SK-N-SH (cell line): ENCODE results near the gene PHACTR4. TPM values are rescaled to one million over a fixed set of nuclear protein-coding genes. Genes with fewer than 3 reads are reported as not detected.
"Not testable (repeated sequence)": the region's sequence is repeated elsewhere in the genome, so short reads cannot be mapped to it uniquely, and the experiment has no call there.

Experiments used
- CTCF ChIA-PET: fragments of 300-600, 350-600 bp; formaldehyde crosslinking; extraction: SDS; loops from one replicate; lab custom pipeline; 2021; lab: Yijun Ruan, JAX
- POLR2A ChIA-PET: fragments of 350-600 bp; sonication (Branson Sonifier 250); formaldehyde crosslinking; extraction: SDS; loops from one replicate; lab custom pipeline; 2020; ENCODE audit warnings: antibody characterized with exemption, inconsistent platforms; lab: Yijun Ruan, JAX
- DNase-seq: peaks from one replicate; pipeline ENCODE4 v3.0.0; 2012
- H2AFZ ChIP-seq: fragments of 200-600 bp; sonication (generic); 2 replicates; pipeline ENCODE4 v1.8.1; 2016; ENCODE audit warnings: antibody characterized with exemption, mild to moderate bottlenecking, low read depth
- H3F3A ChIP-seq: fragments of 200-600 bp; sonication (generic); replicated peaks from 2 replicates; pipeline ENCODE3; 2016; ENCODE audit warnings: antibody characterized with exemption, mild to moderate bottlenecking; ENCODE audit not compliant: insufficient read depth
- H3K27ac ChIP-seq, 2 experiments: fragments of 200-500 bp in 1 of 2; fragments of 200-600 bp in 1 of 2; sonication (Bioruptor generic) in 1 of 2; sonication (generic), shearing (Covaris generic) in 1 of 2; 2 replicates each; pipeline versions ENCODE4 v1.5.1 to v1.6.1; 2014 to 2016; ENCODE audit warnings: low read depth in 2 of 2, inconsistent platforms in 1 of 2, low read length in 1 of 2, mild to moderate bottlenecking in 1 of 2, mixed read lengths in 1 of 2
- H3K27me3 ChIP-seq: fragments of 200-600 bp; sonication (generic), shearing (Covaris generic); 2 replicates; pipeline ENCODE4 v1.6.1; 2016; ENCODE audit warnings: mixed run types; ENCODE audit not compliant: insufficient read depth
- H3K36me3 ChIP-seq, 2 experiments: fragments of 200-500 bp in 1 of 2; fragments of 200-600 bp in 1 of 2; sonication (Bioruptor generic) in 1 of 2; sonication (generic) in 1 of 2; replicated peaks in 1 of 2; 2 replicates each; pipeline versions ENCODE3 to v1.5.1; 2014 to 2016; ENCODE audit warnings: low read length in 1 of 2, mild to moderate bottlenecking in 1 of 2; ENCODE audit not compliant: insufficient read depth in 2 of 2, control insufficient read depth in 1 of 2
- H3K4me1 ChIP-seq, 2 experiments: fragments of 200-500 bp in 1 of 2; fragments of 200-600 bp in 1 of 2; sonication (Bioruptor generic) in 1 of 2; sonication (generic), shearing (Covaris generic) in 1 of 2; 2 replicates each; pipeline versions ENCODE4 v1.5.1 to v1.6.1; 2014 to 2016; ENCODE audit warnings: low read depth in 1 of 2, low read length in 1 of 2, mixed run types in 1 of 2; ENCODE audit not compliant: insufficient read depth in 2 of 2, control insufficient read depth in 1 of 2
- H3K4me2 ChIP-seq: fragments of 200-600 bp; sonication (generic), shearing (Covaris generic); 2 replicates; pipeline ENCODE4 v1.6.1; 2017; ENCODE audit warnings: mixed run types
- H3K4me3 ChIP-seq, 2 experiments: fragments of 200-500 bp in 1 of 2; fragments of 200-600 bp in 1 of 2; sonication (Bioruptor generic) in 1 of 2; sonication (generic), shearing (Covaris generic) in 1 of 2; 2 replicates each; pipeline versions ENCODE4 v1.5.1 to v1.8.1; 2014 to 2016; ENCODE audit warnings: low read depth in 2 of 2, inconsistent platforms in 1 of 2, low read length in 1 of 2, mild to moderate bottlenecking in 1 of 2, mixed read lengths in 1 of 2, moderate library complexity in 1 of 2
- H3K79me2 ChIP-seq: fragments of 200-600 bp; sonication (generic); 2 replicates; pipeline ENCODE4 v1.8.1; 2017; ENCODE audit warnings: mild to moderate bottlenecking; ENCODE audit not compliant: insufficient read depth
- H3K9ac ChIP-seq: fragments of 200-600 bp; sonication (generic); 2 replicates; pipeline ENCODE4 v1.6.1; 2017; ENCODE audit warnings: mixed run types
- H3K9me2 ChIP-seq: fragments of 200-600 bp; sonication (generic); 2 replicates; pipeline ENCODE4 v1.6.1; 2017; ENCODE audit warnings: mixed run types
- H3K9me3 ChIP-seq: fragments of 200-600 bp; sonication (generic); 2 replicates; pipeline ENCODE4 v1.6.1; 2017; ENCODE audit warnings: mixed run types, mild to moderate bottlenecking, moderate library complexity
- H4K20me1 ChIP-seq: fragments of 200-600 bp; sonication (generic); 2 replicates; pipeline ENCODE4 v1.6.1; 2017; ENCODE audit warnings: mild to moderate bottlenecking, mixed run types; ENCODE audit not compliant: insufficient read depth
- CHD2 ChIP-seq: fragments of 150-350 bp; IDR thresholded peaks from 2 replicates; pipeline ENCODE4 v1.6.1; 2018; ENCODE audit warnings: low read length; ENCODE audit not compliant: partially characterized antibody
- ELF1 ChIP-seq: IDR thresholded peaks from 2 replicates; pipeline ENCODE4 v1.4.0; 2012
- EZH2phosphoT487 ChIP-seq: fragments of 200-600 bp; sonication (generic); IDR thresholded peaks from 2 replicates; pipeline ENCODE4 v1.6.1; 2017; ENCODE audit warnings: low read depth, mixed run types, mild to moderate bottlenecking, antibody characterized with exemption, moderate library complexity, borderline replicate concordance
- FOXJ3 ChIP-seq: sonication (generic); formaldehyde crosslinking; IDR thresholded peaks from 2 replicates; pipeline ENCODE4 v1.5.1; 2020; ENCODE audit warnings: mild to moderate bottlenecking, missing genetic modification reagents
- FOXM1 ChIP-seq: IDR thresholded peaks from 2 replicates; pipeline ENCODE4 v1.4.0; 2012; ENCODE audit warnings: low read depth, mild to moderate bottlenecking
- GATA2 ChIP-seq: sonication (generic); formaldehyde crosslinking; IDR thresholded peaks from 2 replicates; pipeline ENCODE4 v1.5.0; 2020; ENCODE audit warnings: mild to moderate bottlenecking, missing genetic modification reagents
- IRF3 ChIP-seq: fragments of 150-350 bp; IDR thresholded peaks from 2 replicates; pipeline ENCODE4 v1.6.1; 2016; ENCODE audit warnings: mild to moderate bottlenecking, low read depth, low read length
- JUND ChIP-seq: IDR thresholded peaks from 2 replicates; pipeline ENCODE4 v1.4.0; 2012
- MEF2A ChIP-seq: IDR thresholded peaks from 2 replicates; pipeline ENCODE4 v1.4.0; 2012; ENCODE audit warnings: low read depth, borderline replicate concordance
- NFIC ChIP-seq: IDR thresholded peaks from 2 replicates; pipeline ENCODE4 v1.4.0; 2012; ENCODE audit warnings: borderline replicate concordance
- RCOR1 ChIP-seq: fragments of 150-350 bp; IDR thresholded peaks from 2 replicates; pipeline ENCODE4 v1.6.1; 2017; ENCODE audit warnings: antibody characterized with exemption, low read length
- RXRA ChIP-seq: IDR thresholded peaks from 2 replicates; pipeline ENCODE4 v1.4.0; 2012; ENCODE audit warnings: low read depth, mild to moderate bottlenecking, borderline replicate concordance
- SIN3A ChIP-seq: IDR thresholded peaks from 2 replicates; pipeline ENCODE4 v1.6.1; 2012; ENCODE audit warnings: low read depth, mild to moderate bottlenecking, low read length, moderate library complexity, borderline replicate concordance
- SMC3 ChIP-seq: IDR thresholded peaks from 2 replicates; pipeline ENCODE4 v1.6.1; 2012; ENCODE audit warnings: low read depth, low read length, improper control_type of control experiment
- TAF1 ChIP-seq: IDR thresholded peaks from 2 replicates; pipeline ENCODE4 v1.6.1; 2012; ENCODE audit warnings: low read depth, mild to moderate bottlenecking, low read length, moderate library complexity, borderline replicate concordance
- TCF12 ChIP-seq: IDR thresholded peaks from 2 replicates; pipeline ENCODE4 v1.4.0; 2012
- TEAD4 ChIP-seq: IDR thresholded peaks from 2 replicates; pipeline ENCODE4 v1.4.0; 2012; ENCODE audit warnings: mild to moderate bottlenecking, borderline replicate concordance; ENCODE audit not compliant: insufficient read depth
- USF1 ChIP-seq: IDR thresholded peaks from 2 replicates; pipeline ENCODE4 v1.4.0; 2012; ENCODE audit warnings: low read depth, borderline replicate concordance
- YY1 ChIP-seq: IDR thresholded peaks from 2 replicates; pipeline ENCODE4 v1.4.0; 2012; ENCODE audit warnings: low read depth, mild to moderate bottlenecking
- WGBS: methylation state at CpG from one replicate; pipeline ENCODE4 v1.1.6; 2017; ENCODE audit warnings: low lambda C conversion rate; 5-methylcytosine and 5-hydroxymethylcytosine counted together
- polyA plus RNA-seq, 3 experiments: library from polyadenylated mRNA; depleted of rRNA; stranded (reverse); fragments of >200 nt; gene quantifications; 2 replicates each; pipeline ENCODE4 v1.2.3, GENCODE V29; 2012
- TF ChIP-seq, protein P1 (sequence below): IDR thresholded peaks from 2 replicates; pipeline ENCODE4 v1.4.0; 2012; ENCODE audit warnings: low read depth, borderline replicate concordance
- TF ChIP-seq, protein P2 (sequence below): IDR thresholded peaks from 2 replicates; pipeline ENCODE4 v1.4.0; 2012; ENCODE audit warnings: low read depth

Gene PHACTR4
- polyA plus RNA-seq, 1 of the 3 experiments (the other 2 are of a cell fraction): 9.8 TPM

GRCh38 chr1:28326984-28327383, 42.6 kb upstream of the PHACTR4 start (continued):
- TF ChIP-seq TEAD4: no peak
- TF ChIP-seq FOXM1: no peak
- no peak for TF ChIP-seq SIN3A
- TF ChIP-seq TCF12: no peak
- no peak for TF ChIP-seq SMC3
- TF ChIP-seq IRF3: no peak
- no peak for TF ChIP-seq YY1
- TF ChIP-seq, protein P1, sequence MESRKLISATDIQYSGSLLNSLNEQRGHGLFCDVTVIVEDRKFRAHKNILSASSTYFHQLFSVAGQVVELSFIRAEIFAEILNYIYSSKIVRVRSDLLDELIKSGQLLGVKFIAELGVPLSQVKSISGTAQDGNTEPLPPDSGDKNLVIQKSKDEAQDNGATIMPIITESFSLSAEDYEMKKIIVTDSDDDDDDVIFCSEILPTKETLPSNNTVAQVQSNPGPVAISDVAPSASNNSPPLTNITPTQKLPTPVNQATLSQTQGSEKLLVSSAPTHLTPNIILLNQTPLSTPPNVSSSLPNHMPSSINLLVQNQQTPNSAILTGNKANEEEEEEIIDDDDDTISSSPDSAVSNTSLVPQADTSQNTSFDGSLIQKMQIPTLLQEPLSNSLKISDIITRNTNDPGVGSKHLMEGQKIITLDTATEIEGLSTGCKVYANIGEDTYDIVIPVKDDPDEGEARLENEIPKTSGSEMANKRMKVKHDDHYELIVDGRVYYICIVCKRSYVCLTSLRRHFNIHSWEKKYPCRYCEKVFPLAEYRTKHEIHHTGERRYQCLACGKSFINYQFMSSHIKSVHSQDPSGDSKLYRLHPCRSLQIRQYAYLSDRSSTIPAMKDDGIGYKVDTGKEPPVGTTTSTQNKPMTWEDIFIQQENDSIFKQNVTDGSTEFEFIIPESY: no peak

GRCh38 chr1:28327431-28327830, 42.1 kb upstream of the PHACTR4 start:
- Histone ChIP-seq H3K36me3 (peaks cover 6 to 13% of the 10 kb centered on the region in 2 experiments), H3K79me2 (peaks cover 19% of the 10 kb centered on the region; the same call in 1 of the 2 replicates), H3F3A (peaks cover 11% of the 10 kb centered on the region)
- H3K9me3 ChIP-seq, H4K20me1 ChIP-seq, H3K4me3 ChIP-seq, H3K9ac ChIP-seq, H3K27me3 ChIP-seq, H3K9me2 ChIP-seq, H3K4me2 ChIP-seq, H2AFZ ChIP-seq, H3K4me1 ChIP-seq, H3K27ac ChIP-seq, DNase-seq: not testable (repeated sequence)
- CTCF ChIA-PET: interaction anchor here (0.6 to 2.0 kb wide), 4 partner anchors 32 to 756 kb away, joined by 3 to 5 read pairs (median 4); no protein-coding TSS in a partner anchor
- POLR2A ChIA-PET: interaction anchor here (0.6 to 0.9 kb wide), 2 partner anchors 58 to 79 kb away, joined by 3 to 5 read pairs; no protein-coding TSS in a partner anchor
- WGBS: 97% methylated on average over 11 of the region's 11 CpGs

- H3K9me3 ChIP-seq: no peaks in the 10 kb centered on the region
- peaks cover 13 to 19% of the 10 kb centered on the region in 2 experiments for H3K36me3 ChIP-seq
- H3K4me1 ChIP-seq: peaks cover 9% of the 10 kb centered on the region in 2 experiments; a peak in 2 of 4 replicates
- peaks cover 19% of the 10 kb centered on the region; the same call in 1 of the 2 replicates for H3K79me2 ChIP-seq
- WGBS: 86% methylated on average over 16 of the region's 16 CpGs
- H3K9ac ChIP-seq: peak overlapping the region; percentile 98
- H3K27me3 ChIP-seq: no peaks in the 10 kb centered on the region
- H2AFZ ChIP-seq: peak overlapping the region; percentile 99
- peak overlapping the region; percentile 97 for H3K4me2 ChIP-seq
- peak overlapping the region in 1 of 2 experiments; percentile 93; a peak in 2 of 4 replicates for H3K27ac ChIP-seq
- ChIA-PET CTCF (interaction anchor here (1.1 to 2.4 kb wide), 6 partner anchors 13 to 91 kb away, joined by 3 to 13 read pairs (median 5); no protein-coding TSS in a partner anchor), POLR2A (interaction anchor here (0.5 to 2.1 kb wide), 15 partner anchors 13 to 320 kb away, joined by 3 to 12 read pairs (median 3); partner anchors contain the start of genes ATP5IF1, PHACTR4, RNU11 and SESN2)
- no peak for DNase-seq
- H3K9me2 ChIP-seq: no peaks in the 10 kb centered on the region
- H4K20me1 ChIP-seq: no peaks in the 10 kb centered on the region
- H3F3A ChIP-seq: peaks cover 11% of the 10 kb centered on the region
- H3K4me3 ChIP-seq: peak overlapping the region; percentile 48 to 89
- TF ChIP-seq NFIC: no peak
- no peak for TF ChIP-seq MEF2A
- no peak for TF ChIP-seq TCF12
- TF ChIP-seq USF1: no peak
- TF ChIP-seq CHD2: no peak
- TF ChIP-seq TAF1: no peak
- TF ChIP-seq ELF1: no peak
- TF ChIP-seq YY1: no peak
- no peak for TF ChIP-seq IRF3
- TF ChIP-seq, protein P2, sequence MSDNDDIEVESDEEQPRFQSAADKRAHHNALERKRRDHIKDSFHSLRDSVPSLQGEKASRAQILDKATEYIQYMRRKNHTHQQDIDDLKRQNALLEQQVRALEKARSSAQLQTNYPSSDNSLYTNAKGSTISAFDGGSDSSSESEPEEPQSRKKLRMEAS: no peak
- no peak for TF ChIP-seq JUND
- TF ChIP-seq RCOR1: no peak
- no peak for TF ChIP-seq RXRA
- no peak for TF ChIP-seq SIN3A
- TF ChIP-seq EZH2phosphoT487: no peak
- no peak for TF ChIP-seq FOXJ3 (CRISPR knock-in tag)
- no peak for TF ChIP-seq GATA2
Observed at GRCh38 chr1:28328228-28328648, 41.3 kb upstream of the PHACTR4 start.
